ENCODE data around the gene CEP85.

GRCh38 chr1:26323382-26323781 lies 89.4 kb downstream of the CEP85 start:
- TF ChIP-seq CTCF (conservative IDR thresholded peaks at IDR 0.05; ENCODE audit: low read length) (no peak), EZH2phosphoT487 (IDR thresholded peaks at IDR 0.05; ENCODE audit: borderline replicate concordance, low read depth, low read length) (no peak)
